Peyer's patch (tissue), 4 donors: ENCODE results near the gene SH2D6.
A peak's percentile ranks its signal among the peaks of the same experiment; 100 is the strongest.

ENCODE experiments used
- POLR2A ChIP-seq, 2 donors: fragments of 450-650 bp; IDR thresholded peaks; one replicate each; pipeline ENCODE4 v1.5.1; 2017; ENCODE audit warnings: antibody characterized with exemption in 2 of 2, mild to moderate bottlenecking in 2 of 2, moderate library complexity in 2 of 2
- TF ChIP-seq, protein P1 (sequence below), 6 experiments: fragments of 450-650 bp in 4 of 6; fragments of 200-600 bp in 2 of 6; sonication (generic) in 1 of 6; IDR thresholded peaks; one replicate each; pipeline ENCODE4 v1.5.1; 2017 to 2019; ENCODE audit warnings: antibody characterized with exemption in 6 of 6, mild to moderate bottlenecking in 3 of 6, moderate library complexity in 1 of 6

DNA sequence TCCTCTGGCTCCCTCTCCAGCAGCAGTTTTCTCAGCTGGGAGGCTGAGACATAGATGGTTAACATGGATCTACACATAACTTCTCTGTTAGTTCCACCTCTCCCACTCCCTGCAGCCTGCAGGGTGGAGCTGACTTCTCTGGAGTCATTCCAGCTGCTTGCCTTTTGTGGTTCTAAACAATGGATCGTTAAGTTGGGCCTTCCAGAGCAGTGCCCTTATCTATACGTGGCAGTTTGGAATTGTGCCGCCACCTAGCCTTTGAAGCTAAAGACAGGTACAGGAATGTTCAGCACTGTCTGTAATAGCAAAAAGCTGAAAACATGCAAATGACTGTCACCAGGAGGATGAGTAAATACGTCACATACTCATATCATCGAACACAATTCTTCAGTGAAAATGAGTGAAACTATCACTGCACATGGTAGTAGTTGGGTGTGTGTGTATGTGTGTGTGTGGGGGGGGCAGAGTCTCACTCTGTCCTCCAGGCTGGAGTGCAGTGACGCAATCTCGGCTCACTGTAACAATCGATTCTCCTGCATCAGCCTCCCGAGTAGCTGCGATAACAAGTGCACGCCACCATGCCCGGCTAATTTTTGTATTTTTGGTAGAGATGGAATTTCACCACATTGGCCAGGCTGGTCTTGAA is 50.3 kb downstream of the SH2D6 start:
- TF ChIP-seq, protein P1, sequence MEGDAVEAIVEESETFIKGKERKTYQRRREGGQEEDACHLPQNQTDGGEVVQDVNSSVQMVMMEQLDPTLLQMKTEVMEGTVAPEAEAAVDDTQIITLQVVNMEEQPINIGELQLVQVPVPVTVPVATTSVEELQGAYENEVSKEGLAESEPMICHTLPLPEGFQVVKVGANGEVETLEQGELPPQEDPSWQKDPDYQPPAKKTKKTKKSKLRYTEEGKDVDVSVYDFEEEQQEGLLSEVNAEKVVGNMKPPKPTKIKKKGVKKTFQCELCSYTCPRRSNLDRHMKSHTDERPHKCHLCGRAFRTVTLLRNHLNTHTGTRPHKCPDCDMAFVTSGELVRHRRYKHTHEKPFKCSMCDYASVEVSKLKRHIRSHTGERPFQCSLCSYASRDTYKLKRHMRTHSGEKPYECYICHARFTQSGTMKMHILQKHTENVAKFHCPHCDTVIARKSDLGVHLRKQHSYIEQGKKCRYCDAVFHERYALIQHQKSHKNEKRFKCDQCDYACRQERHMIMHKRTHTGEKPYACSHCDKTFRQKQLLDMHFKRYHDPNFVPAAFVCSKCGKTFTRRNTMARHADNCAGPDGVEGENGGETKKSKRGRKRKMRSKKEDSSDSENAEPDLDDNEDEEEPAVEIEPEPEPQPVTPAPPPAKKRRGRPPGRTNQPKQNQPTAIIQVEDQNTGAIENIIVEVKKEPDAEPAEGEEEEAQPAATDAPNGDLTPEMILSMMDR (IDR thresholded peaks at IDR 0.05), result peak in 1 of 6 experiments; percentile 16
- peak in 1 of 2 donors; percentile 20 for TF ChIP-seq POLR2A (IDR thresholded peaks at IDR 0.05)
